ENCODE results near the gene PTPN4. TPM values are rescaled to one million over a fixed set of nuclear protein-coding genes. Genes with fewer than 3 reads are reported as not detected.

PTPN4 gene
- total RNA-seq, 1 experiment from 2014 or later, result 60.7 TPM

- Histone ChIP-seq H3K9me3 (ENCODE audit: insufficient read depth, low read depth) (no peaks in the 10 kb centered on the region), H3K4me1 (replicated peaks; ENCODE audit: insufficient read depth) (no peaks in the 10 kb centered on the region), H3F3A (ENCODE audit: insufficient read depth, low read depth) (no peaks in the 10 kb centered on the region; the same call in 1 of the 2 replicates), H3K27ac (no peak overlapping the region), H3K27me3 (ENCODE audit: insufficient read depth, low read depth) (no peaks in the 10 kb centered on the region), H4K20me1 (ENCODE audit: insufficient read depth) (no peaks in the 10 kb centered on the region; the same call in 1 of the 2 replicates), H3K4me3 (no peak overlapping the region), H3K36me3 (ENCODE audit: low read depth) (0 out of 2 replicates have a peak, but pooled peaks cover 3% of the 10 kb centered on the region), H2AFZ (no peak overlapping the region), H3K4me2 (no peak overlapping the region), H3K9me2 (ENCODE audit: insufficient read depth) (no peaks in the 10 kb centered on the region; the same call in 1 of the 2 replicates), H3K79me2 (ENCODE audit: low read depth) (no peaks in the 10 kb centered on the region)
- TF ChIP-seq EZH2 (IDR thresholded peaks at IDR 0.05; ENCODE audit: low read depth), result no peak
- TF ChIP-seq, protein P1, sequence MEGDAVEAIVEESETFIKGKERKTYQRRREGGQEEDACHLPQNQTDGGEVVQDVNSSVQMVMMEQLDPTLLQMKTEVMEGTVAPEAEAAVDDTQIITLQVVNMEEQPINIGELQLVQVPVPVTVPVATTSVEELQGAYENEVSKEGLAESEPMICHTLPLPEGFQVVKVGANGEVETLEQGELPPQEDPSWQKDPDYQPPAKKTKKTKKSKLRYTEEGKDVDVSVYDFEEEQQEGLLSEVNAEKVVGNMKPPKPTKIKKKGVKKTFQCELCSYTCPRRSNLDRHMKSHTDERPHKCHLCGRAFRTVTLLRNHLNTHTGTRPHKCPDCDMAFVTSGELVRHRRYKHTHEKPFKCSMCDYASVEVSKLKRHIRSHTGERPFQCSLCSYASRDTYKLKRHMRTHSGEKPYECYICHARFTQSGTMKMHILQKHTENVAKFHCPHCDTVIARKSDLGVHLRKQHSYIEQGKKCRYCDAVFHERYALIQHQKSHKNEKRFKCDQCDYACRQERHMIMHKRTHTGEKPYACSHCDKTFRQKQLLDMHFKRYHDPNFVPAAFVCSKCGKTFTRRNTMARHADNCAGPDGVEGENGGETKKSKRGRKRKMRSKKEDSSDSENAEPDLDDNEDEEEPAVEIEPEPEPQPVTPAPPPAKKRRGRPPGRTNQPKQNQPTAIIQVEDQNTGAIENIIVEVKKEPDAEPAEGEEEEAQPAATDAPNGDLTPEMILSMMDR (conservative IDR thresholded peaks at IDR 0.05), result no peak
- no TSS peak for BruUV-seq (replicated peaks)
- intact Hi-C loops (cut with micrococcal nuclease; ENCODE audit: unreplicated experiment), result no loop called here
- ChIA-PET POLR2A (ENCODE audit: unreplicated experiment) (no interaction called here), CTCF (no interaction called here)
- DNase-seq, result no peak
Observed at GRCh38 chr2:119921825-119922224, 162.1 kb downstream of the PTPN4 start.

- Histone ChIP-seq H2AFZ (no peak overlapping the region), H3K27me3 (ENCODE audit: insufficient read depth, low read depth) (no peaks in the 10 kb centered on the region), H3K79me2 (ENCODE audit: low read depth) (no peaks in the 10 kb centered on the region), H3F3A (ENCODE audit: insufficient read depth, low read depth) (no peaks in the 10 kb centered on the region; the same call in 1 of the 2 replicates), H4K20me1 (ENCODE audit: insufficient read depth) (no peaks in the 10 kb centered on the region; the same call in 1 of the 2 replicates), H3K27ac (no peak overlapping the region), H3K9me2 (ENCODE audit: insufficient read depth) (no peaks in the 10 kb centered on the region), H3K36me3 (ENCODE audit: low read depth) (no peaks in the 10 kb centered on the region), H3K4me1 (replicated peaks; ENCODE audit: insufficient read depth) (no peaks in the 10 kb centered on the region), H3K4me2 (no peak overlapping the region), H3K9me3 (ENCODE audit: insufficient read depth, low read depth) (no peaks in the 10 kb centered on the region), H3K4me3 (no peak overlapping the region)
- no peak for TF ChIP-seq EZH2 (IDR thresholded peaks at IDR 0.05; ENCODE audit: low read depth)
- TF ChIP-seq, protein P1 (conservative IDR thresholded peaks at IDR 0.05), result no peak
- intact Hi-C loops (cut with micrococcal nuclease; ENCODE audit: unreplicated experiment), result no loop called here
- BruUV-seq (replicated peaks), result no TSS peak
- CTCF ChIA-PET, result no interaction called here
- DNase-seq, result no peak
- POLR2A ChIA-PET (ENCODE audit: unreplicated experiment), result no interaction called here
Observed at GRCh38 chr2:119922699-119923098, 163.0 kb downstream of the PTPN4 start.

DNA sequence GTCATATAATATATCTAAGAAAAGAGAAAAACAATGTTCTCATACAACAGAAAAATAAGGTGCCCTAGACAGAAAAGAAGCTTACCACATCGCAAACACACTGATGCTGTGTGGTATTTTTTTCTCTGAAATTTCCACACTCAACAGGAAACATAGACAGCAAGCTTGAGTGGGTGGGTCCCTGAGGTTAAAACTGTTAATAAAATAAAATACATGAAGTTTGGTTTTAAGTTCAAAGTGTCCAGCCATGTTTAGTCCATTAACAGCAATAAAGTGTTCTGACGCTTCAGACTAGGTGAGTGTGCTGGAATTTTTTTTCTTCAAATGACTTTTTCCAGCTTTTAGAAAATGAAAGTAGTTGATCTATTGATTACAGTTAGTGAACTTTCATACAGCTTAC lies 169.8 kb downstream of the PTPN4 start:
- intact Hi-C loops (cut with micrococcal nuclease; ENCODE audit: unreplicated experiment), result no loop called here
- no peaks in the 10 kb centered on the region for H3K27me3 ChIP-seq (ENCODE audit: insufficient read depth, low read depth)

More for the DNA sequence above, 169.8 kb downstream of the PTPN4 start:
- H3K9me2 ChIP-seq (ENCODE audit: insufficient read depth), result no peaks in the 10 kb centered on the region
- H3K4me1 ChIP-seq (replicated peaks; ENCODE audit: insufficient read depth), result no peaks in the 10 kb centered on the region
- no peaks in the 10 kb centered on the region for H3K9me3 ChIP-seq (ENCODE audit: insufficient read depth, low read depth)
- no peaks in the 10 kb centered on the region for H3K79me2 ChIP-seq (ENCODE audit: low read depth)
- H3K36me3 ChIP-seq (ENCODE audit: low read depth), result peaks cover 13% of the 10 kb centered on the region; the same call in 1 of the 2 replicates
- ChIA-PET POLR2A (ENCODE audit: unreplicated experiment) (no interaction called here), CTCF (no interaction called here)
- no TSS peak for BruUV-seq (replicated peaks)
- H3F3A ChIP-seq (ENCODE audit: insufficient read depth, low read depth), result no peaks in the 10 kb centered on the region; the same call in 1 of the 2 replicates
- no peak for TF ChIP-seq EZH2 (IDR thresholded peaks at IDR 0.05; ENCODE audit: low read depth)
- TF ChIP-seq, protein P1 (conservative IDR thresholded peaks at IDR 0.05), result no peak
- H3K4me3 ChIP-seq, result no peak overlapping the region
- H3K27ac ChIP-seq, result no peak overlapping the region
- H3K4me2 ChIP-seq, result no peak overlapping the region
- no peak overlapping the region for H2AFZ ChIP-seq
- no peak for DNase-seq
- no peaks in the 10 kb centered on the region; the same call in 1 of the 2 replicates for H4K20me1 ChIP-seq (ENCODE audit: insufficient read depth)

Data from PC-9 (cell line).